ENCODE measurements around the gene CPSF4.

DNA sequence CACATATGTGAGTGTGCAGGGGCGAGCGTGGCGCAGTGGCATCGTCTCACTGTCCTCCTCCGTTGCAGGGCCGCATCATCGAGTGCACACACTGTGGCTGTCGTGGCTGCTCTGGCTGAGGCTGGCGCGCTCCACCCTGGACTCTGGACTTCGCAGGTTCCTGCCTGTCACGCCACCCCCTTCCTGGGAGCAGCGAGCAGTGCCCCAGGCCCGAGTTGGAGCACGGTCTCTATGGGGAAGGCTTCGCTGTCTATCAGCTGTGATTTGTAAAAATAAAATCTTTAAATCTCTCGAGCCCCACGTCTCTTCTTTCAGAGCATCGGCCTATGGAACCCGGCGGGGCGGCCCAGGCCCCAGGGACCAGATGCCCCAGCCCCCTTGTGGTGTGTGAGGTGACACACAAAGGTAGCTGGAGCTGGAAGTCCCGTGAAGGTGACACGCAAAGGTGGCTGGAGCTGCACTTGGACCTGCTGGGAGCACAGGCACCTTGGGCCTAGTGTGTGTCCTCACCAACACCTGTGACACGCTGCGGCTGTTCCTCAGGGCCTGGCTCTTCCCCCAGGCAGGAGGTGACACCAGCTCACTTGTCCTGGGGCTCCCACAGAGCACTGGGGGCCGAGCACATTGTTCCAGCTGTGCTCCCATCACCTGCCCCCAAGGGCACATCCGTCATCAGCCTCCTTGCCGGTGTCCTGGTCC lies 19.3 kb upstream of the CPSF4 start:
- TF ChIP-seq, protein P1, sequence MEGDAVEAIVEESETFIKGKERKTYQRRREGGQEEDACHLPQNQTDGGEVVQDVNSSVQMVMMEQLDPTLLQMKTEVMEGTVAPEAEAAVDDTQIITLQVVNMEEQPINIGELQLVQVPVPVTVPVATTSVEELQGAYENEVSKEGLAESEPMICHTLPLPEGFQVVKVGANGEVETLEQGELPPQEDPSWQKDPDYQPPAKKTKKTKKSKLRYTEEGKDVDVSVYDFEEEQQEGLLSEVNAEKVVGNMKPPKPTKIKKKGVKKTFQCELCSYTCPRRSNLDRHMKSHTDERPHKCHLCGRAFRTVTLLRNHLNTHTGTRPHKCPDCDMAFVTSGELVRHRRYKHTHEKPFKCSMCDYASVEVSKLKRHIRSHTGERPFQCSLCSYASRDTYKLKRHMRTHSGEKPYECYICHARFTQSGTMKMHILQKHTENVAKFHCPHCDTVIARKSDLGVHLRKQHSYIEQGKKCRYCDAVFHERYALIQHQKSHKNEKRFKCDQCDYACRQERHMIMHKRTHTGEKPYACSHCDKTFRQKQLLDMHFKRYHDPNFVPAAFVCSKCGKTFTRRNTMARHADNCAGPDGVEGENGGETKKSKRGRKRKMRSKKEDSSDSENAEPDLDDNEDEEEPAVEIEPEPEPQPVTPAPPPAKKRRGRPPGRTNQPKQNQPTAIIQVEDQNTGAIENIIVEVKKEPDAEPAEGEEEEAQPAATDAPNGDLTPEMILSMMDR (IDR thresholded peaks at IDR 0.05; ENCODE audit: low read depth, low read length, poor library complexity, severe bottlenecking): no peak
- TF ChIP-seq EZH2phosphoT487 (IDR thresholded peaks at IDR 0.05; ENCODE audit: borderline replicate concordance, low read length): no peak

Data from DOHH2 (cell line).